Subcutaneous adipose tissue (tissue), 4 donors: ENCODE data around the gene ZNF467. TPM values are rescaled to one million over a fixed set of nuclear protein-coding genes. Genes with fewer than 3 reads are reported as not detected.

Source experiments
- total RNA-seq, 4 donors: library from RNA; depleted of rRNA; stranded (reverse); fragments of >200 nt; gene quantifications; one replicate each; pipeline ENCODE4 v1.1.0, GENCODE V29; 2016
- TF ChIP-seq, protein P1 (sequence below): fragments of 450-650 bp; IDR thresholded peaks from one replicate; pipeline ENCODE4 v1.5.1; 2016; ENCODE audit warnings: low read depth, mild to moderate bottlenecking, control low read depth, antibody characterized with exemption, moderate library complexity

The ZNF467 gene
- total RNA-seq, 4 donors from 2014 or later, result 3.6 to 21.5 (median 4.6) TPM

DNA sequence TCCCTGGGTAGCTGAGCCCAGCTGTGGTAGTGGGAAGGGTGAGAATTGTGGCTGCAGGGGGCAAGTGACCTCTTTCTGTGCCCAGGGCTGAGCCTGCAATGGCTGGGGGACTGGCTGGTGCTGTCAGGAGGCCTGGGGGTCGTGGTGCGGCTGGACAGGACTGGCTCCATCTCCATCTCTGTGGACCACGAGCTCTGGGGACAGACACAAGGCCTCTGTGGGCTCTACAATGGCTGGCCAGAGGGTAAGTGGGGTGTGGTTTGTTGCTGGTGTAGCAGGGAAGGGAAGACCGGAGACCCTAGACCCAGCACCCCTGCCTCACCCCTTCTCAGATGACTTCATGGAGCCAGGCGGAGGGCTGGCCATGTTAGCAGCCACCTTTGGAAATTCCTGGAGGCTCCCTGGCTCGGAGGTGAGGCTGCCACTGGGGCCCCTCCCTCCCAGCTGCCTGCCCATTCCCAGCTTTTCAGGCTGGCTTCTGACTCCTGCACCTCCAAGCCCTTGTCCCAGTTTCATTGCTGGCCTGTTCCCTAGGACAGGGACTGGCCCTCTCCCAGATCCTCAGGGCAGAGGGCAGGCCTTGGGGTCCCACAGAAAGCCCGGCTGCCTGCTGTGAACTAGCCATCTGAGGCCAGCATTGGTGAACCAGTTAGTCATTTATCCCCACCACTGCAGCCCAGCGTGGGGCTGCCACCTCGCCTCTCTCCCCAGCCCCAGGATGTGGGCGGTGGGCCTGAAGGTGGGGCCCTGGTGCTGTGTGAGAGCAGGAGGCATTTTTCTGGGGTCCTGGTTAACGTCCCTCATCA lies 5.5 kb upstream of the ZNF467 start:
- TF ChIP-seq, protein P1, sequence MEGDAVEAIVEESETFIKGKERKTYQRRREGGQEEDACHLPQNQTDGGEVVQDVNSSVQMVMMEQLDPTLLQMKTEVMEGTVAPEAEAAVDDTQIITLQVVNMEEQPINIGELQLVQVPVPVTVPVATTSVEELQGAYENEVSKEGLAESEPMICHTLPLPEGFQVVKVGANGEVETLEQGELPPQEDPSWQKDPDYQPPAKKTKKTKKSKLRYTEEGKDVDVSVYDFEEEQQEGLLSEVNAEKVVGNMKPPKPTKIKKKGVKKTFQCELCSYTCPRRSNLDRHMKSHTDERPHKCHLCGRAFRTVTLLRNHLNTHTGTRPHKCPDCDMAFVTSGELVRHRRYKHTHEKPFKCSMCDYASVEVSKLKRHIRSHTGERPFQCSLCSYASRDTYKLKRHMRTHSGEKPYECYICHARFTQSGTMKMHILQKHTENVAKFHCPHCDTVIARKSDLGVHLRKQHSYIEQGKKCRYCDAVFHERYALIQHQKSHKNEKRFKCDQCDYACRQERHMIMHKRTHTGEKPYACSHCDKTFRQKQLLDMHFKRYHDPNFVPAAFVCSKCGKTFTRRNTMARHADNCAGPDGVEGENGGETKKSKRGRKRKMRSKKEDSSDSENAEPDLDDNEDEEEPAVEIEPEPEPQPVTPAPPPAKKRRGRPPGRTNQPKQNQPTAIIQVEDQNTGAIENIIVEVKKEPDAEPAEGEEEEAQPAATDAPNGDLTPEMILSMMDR, result no peak

DNA sequence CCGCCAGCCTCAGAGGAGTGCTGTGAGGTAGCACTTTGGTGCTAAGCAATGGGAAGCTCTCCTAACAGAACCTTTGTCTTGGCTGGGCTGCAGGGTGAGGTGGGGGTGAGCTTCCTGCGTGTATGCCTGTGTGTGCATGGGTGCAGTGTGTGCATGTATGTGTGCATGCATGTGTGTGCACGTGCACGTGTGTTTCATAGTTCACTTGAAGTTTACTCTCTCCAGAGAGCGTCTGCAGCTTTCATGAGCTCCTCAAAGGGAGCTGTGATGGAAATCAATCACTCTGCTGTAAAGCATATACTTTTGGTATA lies 4.9 kb upstream of the ZNF467 start:
- TF ChIP-seq, protein P1, result no peak

- TF ChIP-seq, protein P1, result no peak
These were observed 4.4 kb upstream of the ZNF467 start for GRCh38 chr7:149777551-149778326.

DNA sequence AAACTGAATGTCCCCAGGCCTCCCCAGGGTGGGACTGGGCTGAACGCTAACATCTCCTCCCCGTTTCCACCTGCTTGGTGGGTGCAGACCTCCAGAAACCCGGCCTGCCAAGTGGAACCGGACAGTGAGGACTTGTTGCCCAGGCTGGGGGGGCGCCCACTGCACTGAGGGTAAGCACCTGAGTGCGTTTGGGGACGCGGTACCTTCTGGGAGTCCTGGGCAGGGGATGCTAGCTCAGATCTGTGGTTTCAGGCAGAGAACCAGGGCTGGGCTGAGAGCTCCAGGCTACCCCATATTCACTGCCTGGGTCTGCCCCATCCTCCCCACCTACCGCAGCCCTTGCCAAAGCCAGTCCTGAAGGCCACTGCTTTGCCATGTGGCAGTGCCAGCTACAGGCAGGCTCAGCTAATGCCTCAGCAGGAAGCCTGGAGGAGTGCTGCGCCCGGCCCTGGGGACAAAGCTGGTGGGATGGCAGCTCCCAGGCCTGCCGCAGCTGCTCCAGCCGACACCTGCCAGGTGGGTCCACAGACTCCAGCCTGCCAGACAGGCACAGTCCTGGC lies 3.5 kb upstream of the ZNF467 start:
- TF ChIP-seq, protein P1, result no peak

DNA sequence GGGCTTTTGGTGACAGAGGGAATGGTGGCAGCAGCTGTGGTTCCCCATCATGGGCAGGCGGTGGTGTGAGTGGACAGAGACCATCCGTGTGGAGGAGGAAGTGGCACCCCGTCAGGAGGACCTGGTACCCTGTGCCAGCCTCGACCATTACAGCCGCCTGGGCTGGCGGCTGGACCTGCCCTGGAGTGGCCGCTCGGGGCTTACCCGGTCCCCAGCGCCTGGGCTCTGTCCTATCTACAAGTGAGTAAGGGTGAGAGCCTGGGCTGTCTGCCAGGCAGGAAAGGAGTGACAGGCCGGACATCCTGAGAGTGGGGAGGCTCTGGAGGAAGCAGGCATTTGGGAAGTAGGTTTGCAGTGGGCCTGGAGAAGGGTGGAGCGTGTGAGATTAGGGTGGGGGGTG lies 2.9 kb upstream of the ZNF467 start:
- TF ChIP-seq, protein P1, result no peak

DNA sequence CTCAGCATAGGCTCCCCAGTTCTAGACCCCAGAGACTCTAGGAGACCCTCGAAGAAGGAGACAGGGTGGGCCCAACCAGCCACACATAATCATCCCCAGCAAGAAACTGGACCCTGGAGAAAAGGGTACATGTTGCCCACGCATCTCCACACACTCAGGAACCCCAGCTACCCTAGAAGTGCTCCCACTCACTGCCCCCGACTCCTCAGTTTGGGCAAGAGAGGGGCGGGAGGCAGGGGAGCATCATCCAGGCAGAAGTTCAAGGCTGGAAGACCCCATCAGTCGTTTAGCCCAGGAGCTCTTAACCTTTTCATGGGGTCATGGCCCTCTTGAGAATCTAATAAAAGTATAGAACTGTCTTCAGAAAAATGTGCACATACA lies 1.8 kb upstream of the ZNF467 start:
- TF ChIP-seq, protein P1, result no peak
